HG03064 (cell line): Measurements from ENCODE around the gene PDE6H.
A peak's percentile ranks its signal among the peaks of the same experiment; 100 is the strongest.

Experiments used
- ATAC-seq: cut with Tn5 transposase; IDR thresholded peaks from one replicate; pipeline ENCODE4 v1.9.1; 2021; ENCODE audit warnings: low read depth; ENCODE audit not compliant: unreplicated experiment

The PDE6H gene

GRCh38 chr12:14950982-14951746 lies 21.7 kb upstream of the PDE6H start:
- no peak for ATAC-seq

DNA sequence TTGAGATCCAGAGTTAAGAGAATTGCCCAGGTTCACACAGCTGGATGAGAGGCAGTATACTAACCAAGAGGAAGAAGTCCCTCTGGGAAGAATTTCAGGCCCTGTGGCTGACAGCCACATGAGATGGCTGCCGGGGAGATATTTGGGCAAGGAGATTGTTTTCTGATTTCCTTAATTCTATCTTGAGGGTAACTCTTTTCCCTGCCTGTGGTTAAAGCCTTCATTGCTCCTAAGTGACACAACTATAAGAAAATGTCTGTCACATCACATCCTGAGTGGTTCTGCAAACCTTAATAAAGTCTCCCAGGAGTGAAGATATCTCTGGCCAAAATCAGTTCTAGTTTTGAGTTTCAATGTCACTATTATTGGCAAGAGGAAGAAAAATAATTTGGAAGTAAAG lies 21.0 kb upstream of the PDE6H start:
- ATAC-seq, result no peak

DNA sequence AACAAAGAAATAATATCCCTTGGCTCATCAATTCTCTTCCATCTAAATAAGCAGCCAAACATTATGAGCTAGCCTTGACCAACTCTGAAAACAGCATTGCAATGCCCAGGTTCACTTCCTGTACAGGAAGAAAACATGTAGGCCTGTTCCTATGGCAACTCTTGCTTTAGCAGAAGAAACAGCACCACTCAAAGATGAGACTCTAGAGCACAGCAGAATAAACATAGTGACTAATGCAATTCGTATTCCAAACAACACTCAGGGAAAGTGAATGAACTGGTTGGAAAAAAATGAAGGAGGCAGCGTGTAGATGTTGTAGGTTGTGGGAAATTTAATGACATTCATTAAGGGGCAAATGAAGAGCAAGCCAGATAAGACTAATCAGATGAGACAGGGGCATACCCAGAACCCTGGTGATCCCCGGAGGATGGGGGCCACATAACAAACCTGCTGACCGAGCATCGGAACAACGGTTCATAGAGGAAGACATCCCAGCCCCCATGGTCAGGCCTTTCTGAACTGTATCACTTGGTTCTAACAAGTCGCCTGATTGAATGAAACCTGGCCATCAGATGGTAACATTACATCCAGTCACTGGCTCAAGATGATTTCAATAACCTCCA lies 20.4 kb upstream of the PDE6H start:
- ATAC-seq, result peak; percentile 46

DNA sequence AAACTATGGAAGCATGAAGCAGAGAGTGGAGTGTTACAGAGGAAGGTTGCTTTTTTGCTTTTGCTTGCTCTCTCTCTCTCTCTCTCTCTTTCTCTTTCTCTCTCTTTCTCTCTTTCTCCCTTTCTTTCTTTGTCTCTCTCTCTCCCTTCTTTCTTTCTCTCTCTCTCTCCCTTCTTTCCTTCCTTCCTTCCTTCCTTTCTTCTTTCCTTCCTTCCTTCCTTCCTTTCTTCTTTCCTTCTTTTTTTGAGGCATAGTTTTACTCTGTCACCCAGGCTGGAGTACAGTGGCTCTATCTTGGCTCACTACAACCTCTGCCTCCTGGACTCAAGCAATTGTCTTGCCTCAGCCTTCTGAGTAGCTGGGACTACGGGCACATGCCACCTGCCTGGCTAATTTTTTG lies 19.1 kb upstream of the PDE6H start:
- ATAC-seq, result no peak

- no peak for ATAC-seq
Measured at GRCh38 chr12:14954269-14954668, 18.6 kb upstream of the PDE6H start.

DNA sequence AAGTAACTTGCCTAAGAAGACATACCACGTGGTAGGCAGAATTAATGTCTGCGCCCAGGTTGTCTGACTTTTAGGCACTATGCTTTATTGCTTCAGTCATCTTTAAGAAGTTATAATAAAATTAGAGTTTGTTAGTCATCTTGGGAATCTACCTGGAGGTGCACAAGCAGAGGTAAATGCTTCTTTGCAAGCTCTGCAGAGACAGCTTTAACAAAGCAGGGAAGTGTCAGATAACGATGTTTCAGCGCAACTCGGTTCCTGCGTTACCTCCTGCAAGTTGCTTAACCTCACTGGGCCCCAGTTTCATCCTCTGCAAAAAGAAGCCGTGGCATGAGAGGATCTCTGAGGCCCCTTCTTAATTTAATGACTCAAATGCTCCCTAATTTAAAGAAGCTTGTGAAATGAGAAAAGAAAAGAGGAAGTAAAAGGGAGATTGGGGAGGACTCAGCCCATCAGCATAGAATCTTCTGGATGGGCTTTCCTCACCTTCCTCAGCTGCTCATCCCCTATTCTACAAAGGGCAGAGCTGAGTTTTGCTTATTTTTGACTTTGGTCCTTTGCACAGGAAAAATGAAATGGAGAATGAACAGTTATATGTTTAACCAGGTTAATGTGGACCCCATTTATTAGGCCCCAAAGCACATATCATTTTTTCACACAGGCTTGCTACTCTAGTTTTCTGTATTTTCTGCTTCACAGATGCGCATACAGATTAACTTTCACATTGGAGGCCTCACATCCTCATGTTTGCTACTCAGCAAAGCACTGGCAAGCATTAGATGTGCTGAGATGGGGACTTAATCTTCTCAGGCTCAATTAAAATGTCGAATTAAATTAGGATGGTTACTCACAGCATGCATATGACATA lies 16.6 kb upstream of the PDE6H start:
- peak; percentile 36 for ATAC-seq

GRCh38 chr12:14956905-14957304 lies 15.9 kb upstream of the PDE6H start:
- ATAC-seq, result no peak

- no peak for ATAC-seq
Measured at GRCh38 chr12:14957551-14958168, 15.2 kb upstream of the PDE6H start.

GRCh38 chr12:14958361-14959125 lies 14.3 kb upstream of the PDE6H start:
- ATAC-seq, result no peak

DNA sequence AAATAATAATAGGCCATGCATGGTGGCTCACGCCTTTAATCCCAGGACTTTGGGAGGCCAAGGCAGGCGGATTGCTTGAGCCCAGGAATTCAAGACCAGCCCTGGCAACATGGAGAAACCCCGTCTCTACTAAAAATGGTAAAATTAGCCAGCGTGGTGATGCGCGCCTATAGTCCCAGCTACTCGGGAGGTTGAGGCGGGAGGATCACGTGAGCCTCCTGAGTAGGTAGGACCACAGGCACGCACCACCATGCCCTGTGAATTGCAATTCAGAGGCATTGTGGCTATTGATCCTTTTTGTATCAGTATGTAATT lies 13.8 kb upstream of the PDE6H start:
- no peak for ATAC-seq

- no peak for ATAC-seq
Measured at GRCh38 chr12:14959463-14959862, 13.4 kb upstream of the PDE6H start.

GRCh38 chr12:14959916-14960496 lies 12.8 kb upstream of the PDE6H start:
- ATAC-seq, result no peak

DNA sequence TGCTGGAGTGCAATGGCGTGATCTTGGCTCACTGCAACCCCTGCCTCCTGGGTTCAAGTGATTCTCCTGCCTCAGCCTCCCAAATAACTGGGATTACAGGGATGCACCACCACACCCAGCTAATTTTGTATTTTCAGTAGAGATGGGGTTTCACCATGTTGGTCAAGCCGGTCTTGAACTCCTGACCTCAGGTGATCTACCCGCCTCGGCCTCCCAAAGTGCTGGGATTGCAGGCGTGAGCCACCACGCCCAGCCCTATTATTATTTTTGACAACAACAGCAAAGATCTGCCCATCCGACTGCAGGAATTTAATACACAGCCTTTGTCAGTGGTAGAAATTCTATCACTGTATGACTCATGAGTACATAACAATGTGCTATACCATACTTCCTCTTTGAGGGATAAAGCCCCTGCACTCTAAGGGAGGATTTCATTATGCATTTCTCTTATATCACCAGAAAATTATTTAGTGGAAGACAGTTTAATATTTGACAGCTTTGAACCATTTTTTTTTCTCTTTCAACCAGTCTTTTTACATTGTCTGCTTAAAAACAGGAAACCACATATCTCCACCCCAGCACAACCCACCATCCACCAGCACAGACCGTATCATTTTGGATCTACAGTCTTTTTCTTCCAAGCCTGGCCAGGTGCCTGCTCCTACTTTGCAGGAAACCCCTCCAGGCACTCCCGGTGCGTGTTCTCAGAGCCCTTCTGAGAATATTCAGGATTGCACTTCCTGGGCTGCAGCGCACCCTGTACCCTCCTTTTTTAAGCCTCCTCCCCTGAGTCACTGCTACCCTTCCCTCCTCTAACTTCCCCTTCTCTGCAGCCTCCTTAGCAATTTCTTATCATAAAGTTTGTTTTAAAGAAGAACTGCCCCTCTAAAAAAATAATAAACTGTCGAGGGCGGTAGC lies 12.0 kb upstream of the PDE6H start:
- peak; percentile 34 for ATAC-seq

- peak; percentile 63 for ATAC-seq
Measured at GRCh38 chr12:14961466-14962152, 11.2 kb upstream of the PDE6H start, which contains the start of gene ARHGDIB. Gene ARHGDIB (minus strand): TSS chr12:14961601. CDS start chr12:14950712, 10,889 bp downstream.

DNA sequence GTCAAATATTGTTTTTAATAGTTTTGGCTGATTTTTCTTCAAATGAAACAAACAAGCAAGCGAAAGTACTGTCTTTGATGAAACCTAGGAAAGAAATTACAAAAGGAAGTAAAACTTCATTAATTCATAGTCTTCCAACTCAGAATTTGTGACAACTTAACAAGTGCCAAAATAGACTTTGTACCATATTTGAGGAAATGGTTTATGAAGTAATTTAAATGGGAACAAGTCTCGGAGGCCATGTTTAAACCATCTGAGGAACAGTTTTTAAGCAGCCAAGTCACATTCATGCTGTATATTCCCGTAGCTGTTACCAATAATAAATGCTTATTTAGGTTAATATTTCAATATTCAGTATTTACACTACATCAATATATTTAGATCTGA lies 10.7 kb upstream of the PDE6H start:
- ATAC-seq, result no peak

- no peak for ATAC-seq
Measured at GRCh38 chr12:14962797-14963196, 10.0 kb upstream of the PDE6H start.

GRCh38 chr12:14963520-14963919 lies 9.3 kb upstream of the PDE6H start:
- no peak for ATAC-seq

- ATAC-seq, result no peak
Measured at GRCh38 chr12:14964406-14964805, 8.4 kb upstream of the PDE6H start.
